GM10847 (cell line): ENCODE measurements around the gene KRT32.

Experiments
- POLR2A ChIP-seq: IDR thresholded peaks from 2 replicates; pipeline ENCODE4 v1.6.1; 2011; ENCODE audit not compliant: insufficient read length; ENCODE audit errors: extremely low read depth

Gene KRT32

GRCh38 chr17:41466988-41467387, at the start of gene KRT32:
KRT32 (minus strand) TSS chr17:41467386; CDS start chr17:41467325, 61 bp downstream.
- no peak for TF ChIP-seq POLR2A

- no peak for TF ChIP-seq POLR2A
These were observed 49.7 kb upstream of the KRT32 start for GRCh38 chr17:41516830-41517283.

GRCh38 chr17:41516147-41516829, 49.1 kb upstream of the KRT32 start:
- no peak for TF ChIP-seq POLR2A

GRCh38 chr17:41513168-41513547, 46.0 kb upstream of the KRT32 start:
- no peak for TF ChIP-seq POLR2A

GRCh38 chr17:41512546-41513167, 45.5 kb upstream of the KRT32 start:
- TF ChIP-seq POLR2A, result no peak

GRCh38 chr17:41511716-41512115, 44.5 kb upstream of the KRT32 start:
- TF ChIP-seq POLR2A, result no peak

- TF ChIP-seq POLR2A, result no peak
These were observed 43.9 kb upstream of the KRT32 start for GRCh38 chr17:41511116-41511515.

- TF ChIP-seq POLR2A, result no peak
These were observed 43.3 kb upstream of the KRT32 start for GRCh38 chr17:41510251-41511065.

GRCh38 chr17:41507315-41507880, 40.2 kb upstream of the KRT32 start:
- no peak for TF ChIP-seq POLR2A

GRCh38 chr17:41505809-41506767, 38.9 kb upstream of the KRT32 start:
- TF ChIP-seq POLR2A, result no peak

- no peak for TF ChIP-seq POLR2A
These were observed 38.0 kb upstream of the KRT32 start, which contains the start of gene KRT13 for GRCh38 chr17:41505007-41505808. KRT13 (minus strand) TSS chr17:41505612; CDS start chr17:41505550, 62 bp downstream.

- no peak for TF ChIP-seq POLR2A
These were observed 37.2 kb upstream of the KRT32 start for GRCh38 chr17:41504246-41504977.

- TF ChIP-seq POLR2A, result no peak
These were observed 36.0 kb upstream of the KRT32 start for GRCh38 chr17:41503202-41503601.
